GM18499 (cell line): Measurements from ENCODE around the gene EMC10.
"Not testable (repeated sequence)": the region's sequence is repeated elsewhere in the genome, so short reads cannot be mapped to it uniquely, and the experiment has no call there.

Experiments used
- ATAC-seq: cut with Tn5 transposase; IDR thresholded peaks from one replicate; pipeline ENCODE4 v1.9.1; 2021; ENCODE audit warnings: moderate number of reproducible peaks; ENCODE audit not compliant: insufficient read depth, unreplicated experiment

EMC10 gene

DNA sequence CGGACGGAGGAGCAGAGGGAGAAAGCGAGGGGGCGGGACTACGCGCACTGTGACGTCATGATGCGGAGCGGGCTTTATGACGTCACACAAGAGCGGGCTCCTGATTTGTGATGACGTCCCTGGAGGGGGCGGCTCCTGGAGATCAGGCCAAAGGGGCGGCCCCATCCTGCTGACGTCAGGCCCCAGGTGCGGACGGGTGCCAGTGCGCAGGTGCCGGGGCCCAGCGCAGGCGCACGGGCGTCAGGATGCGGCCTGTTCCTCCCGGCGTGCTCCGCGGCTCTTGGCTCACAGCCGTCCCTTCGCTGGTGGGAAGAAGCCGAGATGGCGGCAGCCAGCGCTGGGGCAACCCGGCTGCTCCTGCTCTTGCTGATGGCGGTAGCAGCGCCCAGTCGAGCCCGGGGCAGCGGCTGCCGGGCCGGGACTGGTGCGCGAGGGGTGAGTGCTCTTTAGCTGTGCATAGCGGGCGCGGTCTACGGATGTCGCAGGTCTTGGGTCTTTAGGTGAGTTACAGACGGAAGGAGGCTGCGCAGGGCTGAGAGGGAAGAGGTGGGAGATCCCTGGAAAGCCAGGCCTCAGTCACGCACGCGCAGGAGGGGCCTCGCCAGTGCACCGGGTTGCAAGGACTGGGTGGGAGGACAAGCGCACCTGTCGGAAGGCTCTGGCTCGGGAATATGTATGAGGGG, at the start of gene EMC10, which contains the start of gene GARIN5A:
EMC10 (plus strand) TSS at position 284 of the 683 bp plus-strand sequence; CDS start at position 322, 38 bp downstream.
GARIN5A (minus strand) TSS at position 625 of the 683 bp plus-strand sequence; CDS start at position 165, 460 bp downstream.
- ATAC-seq: peak; percentile 41

- no peak for ATAC-seq
Observed at GRCh38 chr19:50427318-50427925, 48.9 kb upstream of the EMC10 start.

- no peak for ATAC-seq
Observed at GRCh38 chr19:50427997-50428425, 48.3 kb upstream of the EMC10 start.

- ATAC-seq: no peak
Observed at GRCh38 chr19:50428772-50429463, 47.4 kb upstream of the EMC10 start.

- ATAC-seq: no peak
Observed at GRCh38 chr19:50430888-50431342, 45.4 kb upstream of the EMC10 start.

- ATAC-seq: no peak
Observed at GRCh38 chr19:50431343-50432220, 44.7 kb upstream of the EMC10 start.

- ATAC-seq: no peak
Observed at GRCh38 chr19:50432221-50433028, 43.9 kb upstream of the EMC10 start, which contains the start of gene MYBPC2. Gene MYBPC2 (plus strand): TSS chr19:50432892. CDS start chr19:50432954, 62 bp downstream.

DNA sequence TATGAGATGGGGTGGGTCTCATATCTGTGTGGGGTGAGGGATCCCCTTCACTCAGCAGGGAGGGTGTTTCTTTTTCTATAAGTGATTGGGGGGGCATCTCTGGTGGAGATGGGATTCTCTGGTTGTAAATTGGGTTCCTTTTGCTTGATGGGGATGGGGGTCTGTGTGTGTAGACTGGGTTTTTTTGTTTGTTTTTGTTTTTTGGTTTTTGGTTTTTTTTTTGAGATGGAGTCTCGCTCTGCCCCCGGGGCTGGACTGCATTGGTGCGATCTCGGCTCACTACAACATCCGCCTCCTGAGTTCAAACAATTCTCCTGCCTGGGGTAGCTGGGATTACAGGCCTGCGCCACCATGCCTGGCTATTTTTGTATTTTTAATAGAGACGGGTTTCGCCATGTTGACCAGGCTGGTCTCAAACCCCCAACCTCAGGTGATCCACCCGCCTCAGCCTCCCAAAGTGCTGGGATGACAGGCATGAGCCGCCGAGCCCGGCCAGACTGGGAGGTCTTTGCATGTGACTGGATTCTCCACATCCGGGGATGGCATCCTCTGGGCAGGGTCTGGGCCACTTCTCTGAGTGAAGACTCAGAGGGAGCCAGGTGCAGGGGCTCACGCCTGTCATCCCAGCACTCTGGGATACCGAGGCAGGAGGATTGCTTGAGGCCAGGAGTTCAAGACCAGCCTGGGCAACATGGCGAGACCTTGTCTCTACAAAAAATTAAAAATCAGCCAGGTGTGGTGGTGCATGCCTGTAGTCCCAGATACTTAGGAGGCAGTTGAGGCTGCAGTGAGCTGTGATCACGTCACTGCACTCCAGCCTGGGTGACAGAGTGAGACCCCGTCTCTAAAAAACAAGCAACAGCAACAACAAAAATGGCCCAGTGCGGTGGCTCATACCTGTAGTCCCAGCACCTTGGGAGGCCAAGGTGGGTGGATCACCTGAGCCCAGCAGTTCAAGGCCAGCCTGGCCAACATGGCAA, 42.8 kb upstream of the EMC10 start:
- ATAC-seq: no peak

GRCh38 chr19:50434525-50434924, 41.8 kb upstream of the EMC10 start:
- ATAC-seq: no peak

GRCh38 chr19:50435221-50435620, 41.1 kb upstream of the EMC10 start:
- ATAC-seq: no peak

GRCh38 chr19:50435627-50436026, 40.7 kb upstream of the EMC10 start:
- ATAC-seq: no peak

- ATAC-seq: no peak
Observed at GRCh38 chr19:50437862-50438449, 38.4 kb upstream of the EMC10 start.

- ATAC-seq: not testable (repeated sequence)
Observed at GRCh38 chr19:50439130-50439529, 37.2 kb upstream of the EMC10 start.

GRCh38 chr19:50444059-50444458, 32.2 kb upstream of the EMC10 start:
- ATAC-seq: no peak

GRCh38 chr19:50447053-50447452, 29.3 kb upstream of the EMC10 start:
- no peak for ATAC-seq

DNA sequence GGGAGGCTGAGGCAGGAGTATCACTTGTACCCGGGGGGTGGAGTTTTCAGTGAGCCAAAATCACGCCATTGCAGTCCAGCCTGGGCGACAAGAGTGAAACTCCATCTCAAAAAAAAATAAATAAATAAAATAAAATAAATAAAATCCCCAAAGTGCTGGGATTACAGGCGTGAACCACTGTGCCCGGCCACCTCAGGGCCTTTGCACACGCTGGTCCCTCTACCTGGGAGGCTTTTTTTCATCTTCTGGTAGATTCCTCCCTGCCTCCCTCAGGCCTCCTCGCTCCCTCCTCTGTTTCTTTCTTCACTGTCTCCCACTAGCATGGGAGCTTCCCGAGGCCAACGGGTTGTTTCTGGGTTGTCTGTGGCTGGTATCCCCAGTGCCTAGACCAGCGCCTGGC, 28.6 kb upstream of the EMC10 start:
- ATAC-seq: no peak

GRCh38 chr19:50449236-50449899, 26.9 kb upstream of the EMC10 start:
- no peak for ATAC-seq
